ENCODE measurements around the gene SUPT3H. TPM values are rescaled to one million over a fixed set of nuclear protein-coding genes. Genes with fewer than 3 reads are reported as not detected.
"Not testable (repeated sequence)": the region's sequence is repeated elsewhere in the genome, so short reads cannot be mapped to it uniquely, and the experiment has no call there.

Gene SUPT3H
- total and polyA plus RNA-seq, 5 donors = 3.1 to 4.5 (median 4.1) TPM

DNA sequence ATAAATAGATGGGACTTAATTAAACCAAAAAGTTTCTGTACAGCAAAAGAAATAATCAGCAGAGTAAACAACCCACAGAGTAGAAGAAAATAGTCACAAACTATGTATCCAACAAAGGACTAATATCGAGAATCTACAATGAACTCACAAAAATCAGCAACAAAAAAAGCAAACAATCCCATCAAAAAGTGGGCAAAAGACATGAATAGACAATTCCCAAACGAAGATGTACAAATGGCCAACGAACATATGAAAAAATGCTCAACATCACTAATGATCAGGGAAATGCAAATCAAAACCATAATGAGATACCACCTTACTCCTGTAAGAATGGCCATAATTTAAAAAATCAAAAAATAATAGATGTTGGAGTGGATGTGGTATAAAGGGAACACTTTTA is 232.1 kb downstream of the SUPT3H start:
- intact Hi-C loops (cut with DNase I) = not testable (repeated sequence)

DNA sequence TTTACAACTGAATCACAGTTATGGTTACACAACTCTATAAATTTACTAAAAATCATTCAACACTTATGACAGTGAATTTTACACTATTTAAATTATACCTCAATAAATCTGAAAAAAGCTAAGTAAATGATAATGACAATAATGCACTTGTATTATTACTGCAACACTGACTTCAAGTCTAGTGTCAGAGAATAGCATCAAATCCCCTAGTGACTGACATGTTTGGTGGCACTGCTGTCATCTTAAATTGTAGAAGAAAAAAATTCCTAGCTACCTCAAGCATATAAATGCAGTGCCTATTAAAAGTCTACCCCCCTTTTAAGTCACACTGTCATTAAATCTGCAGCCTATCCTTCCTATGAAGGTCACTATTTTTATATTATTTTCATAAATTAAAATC is 239.0 kb downstream of the SUPT3H start:
- DNase-seq = no peak
- ATAC-seq = no peak
- intact Hi-C loops (cut with DNase I) = no loop called here
- Histone ChIP-seq H3K4me3 (ENCODE audit: low read length) (no peak overlapping the region), H3K27ac (ENCODE audit: low read length) (no peak overlapping the region), H3K27me3 (ENCODE audit: control insufficient read depth, insufficient read depth) (no peaks in the 10 kb centered on the region), H3K9me3 (ENCODE audit: control insufficient read depth, low read length) (no peaks in the 10 kb centered on the region), H3K4me1 (ENCODE audit: control insufficient read depth, insufficient read depth, low read length) (no peaks in the 10 kb centered on the region)

More for the DNA sequence above, 232.1 kb downstream of the SUPT3H start:
- DNase-seq; H3K4me3 ChIP-seq (ENCODE audit: low read length); H3K9me3 ChIP-seq (ENCODE audit: control insufficient read depth, low read length); H3K27me3 ChIP-seq (ENCODE audit: control insufficient read depth, insufficient read depth); ATAC-seq; H3K4me1 ChIP-seq (ENCODE audit: control insufficient read depth, insufficient read depth, low read length); H3K27ac ChIP-seq (ENCODE audit: low read length): not testable (repeated sequence)
- WGBS = 93% methylated on average over 3 of the region's 3 CpGs

DNA sequence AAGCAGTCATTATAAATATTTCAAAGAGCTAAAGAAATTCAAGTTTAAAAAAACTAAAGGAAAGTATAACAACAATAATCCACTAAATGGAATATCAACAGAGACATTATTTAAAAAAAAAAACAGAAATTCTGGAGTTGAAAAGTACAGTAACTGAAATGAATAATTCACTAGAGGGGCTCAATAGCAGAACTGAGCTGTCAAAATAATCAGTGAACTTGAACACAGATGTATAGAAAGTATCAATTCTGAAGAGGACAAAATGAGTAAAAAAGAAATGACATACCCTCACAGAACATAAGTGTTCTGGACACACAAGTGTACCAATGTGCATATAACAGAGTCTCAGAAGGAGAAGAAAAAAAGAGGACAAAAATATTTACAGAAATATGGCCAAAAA is 241.2 kb downstream of the SUPT3H start:
- intact Hi-C loops (cut with DNase I) = no loop called here
- Histone ChIP-seq H3K27me3 (ENCODE audit: control insufficient read depth, insufficient read depth) (no peaks in the 10 kb centered on the region), H3K27ac (ENCODE audit: low read length) (no peak overlapping the region), H3K4me3 (ENCODE audit: low read length) (no peak overlapping the region), H3K4me1 (ENCODE audit: control insufficient read depth, insufficient read depth, low read length) (no peaks in the 10 kb centered on the region), H3K9me3 (ENCODE audit: control insufficient read depth, low read length) (no peaks in the 10 kb centered on the region)
- DNase-seq = no peak
- no peak for ATAC-seq

DNA sequence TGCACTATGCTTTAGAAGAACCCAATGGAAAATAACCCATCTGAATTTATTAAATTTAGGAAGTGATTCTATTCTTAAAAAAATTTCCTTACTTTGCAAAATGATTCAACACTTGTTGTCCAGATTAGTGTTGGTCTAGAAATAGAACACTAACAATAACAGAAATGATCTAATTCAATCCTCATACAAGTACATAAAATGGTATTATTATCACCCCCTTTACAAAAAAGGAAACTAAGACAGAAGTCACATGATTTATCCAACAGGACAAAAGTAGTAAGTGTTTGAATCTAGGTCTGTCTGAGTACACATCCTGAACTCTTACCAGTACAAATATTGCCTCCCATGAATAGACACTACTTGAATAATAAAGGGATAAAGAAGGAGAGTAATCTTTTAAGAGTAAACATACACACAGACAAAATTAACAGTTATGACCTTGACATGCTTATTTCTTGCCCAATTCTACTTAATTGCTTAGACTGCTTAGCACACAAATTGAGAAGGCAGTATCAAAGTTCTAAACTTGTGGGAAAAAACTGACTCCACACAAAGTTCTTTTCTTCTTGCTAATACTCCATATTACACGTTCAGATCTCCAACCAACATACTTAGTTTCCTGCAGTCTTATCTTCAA is 245.0 kb downstream of the SUPT3H start:
- no peak overlapping the region for H3K4me3 ChIP-seq (ENCODE audit: low read length)
- no peak overlapping the region for H3K27ac ChIP-seq (ENCODE audit: low read length)
- intact Hi-C loops (cut with DNase I) = no loop called here
- ATAC-seq (no peak), DNase-seq (no peak)
- no peaks in the 10 kb centered on the region for H3K9me3 ChIP-seq (ENCODE audit: control insufficient read depth, low read length)
- WGBS = 46% methylated on average over 1 of the region's 1 CpG
- no peaks in the 10 kb centered on the region for H3K4me1 ChIP-seq (ENCODE audit: control insufficient read depth, insufficient read depth, low read length)
- no peaks in the 10 kb centered on the region for H3K27me3 ChIP-seq (ENCODE audit: control insufficient read depth, insufficient read depth)

DNA sequence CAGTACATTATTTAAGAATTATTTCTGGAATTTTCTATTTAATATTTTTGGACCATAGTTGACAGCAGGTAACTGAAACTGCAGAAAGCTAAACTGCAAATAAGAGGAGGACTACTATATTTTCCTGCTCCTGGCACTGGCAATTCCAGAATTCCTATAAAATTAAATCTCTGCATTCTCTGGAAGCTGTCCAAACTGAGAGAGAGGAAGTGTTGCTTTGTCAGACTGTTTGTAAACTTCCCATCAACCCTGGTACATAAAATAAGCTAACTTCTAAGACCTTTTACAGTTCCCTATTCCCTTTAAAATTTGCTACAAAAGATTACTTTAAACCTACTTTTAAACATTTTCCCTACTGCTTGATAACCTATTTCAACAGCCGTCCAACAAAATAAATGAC is 245.7 kb downstream of the SUPT3H start:
- intact Hi-C loops (cut with DNase I) = no loop called here
- ATAC-seq (no peak), DNase-seq (no peak)
- H3K9me3 ChIP-seq (ENCODE audit: control insufficient read depth, low read length) = no peaks in the 10 kb centered on the region
- H3K27ac ChIP-seq (ENCODE audit: low read length) = no peak overlapping the region
- H3K4me3 ChIP-seq (ENCODE audit: low read length) = no peak overlapping the region
- WGBS = 39% methylated on average over 1 of the region's 1 CpG
- H3K4me1 ChIP-seq (ENCODE audit: control insufficient read depth, insufficient read depth, low read length) = no peaks in the 10 kb centered on the region
- no peaks in the 10 kb centered on the region for H3K27me3 ChIP-seq (ENCODE audit: control insufficient read depth, insufficient read depth)

GRCh38 chr6:45129051-45129450 is 248.7 kb downstream of the SUPT3H start:
- WGBS = 97% methylated on average over 1 of the region's 1 CpG
- Histone ChIP-seq H3K27ac (ENCODE audit: low read length) (no peak overlapping the region), H3K27me3 (ENCODE audit: control insufficient read depth, insufficient read depth) (no peaks in the 10 kb centered on the region), H3K4me3 (ENCODE audit: low read length) (no peak overlapping the region), H3K9me3 (ENCODE audit: control insufficient read depth, low read length) (no peaks in the 10 kb centered on the region), H3K4me1 (ENCODE audit: control insufficient read depth, insufficient read depth, low read length) (no peaks in the 10 kb centered on the region)
- ATAC-seq (no peak), DNase-seq (no peak)
- intact Hi-C loops (cut with DNase I) = no loop called here

GRCh38 chr6:45127185-45127584 is 250.5 kb downstream of the SUPT3H start:
- DNase-seq (no peak), ATAC-seq (no peak)
- Histone ChIP-seq H3K4me1 (ENCODE audit: control insufficient read depth, insufficient read depth, low read length) (no peaks in the 10 kb centered on the region), H3K9me3 (ENCODE audit: control insufficient read depth, low read length) (no peaks in the 10 kb centered on the region), H3K27me3 (ENCODE audit: control insufficient read depth, insufficient read depth) (no peaks in the 10 kb centered on the region), H3K4me3 (ENCODE audit: low read length) (no peak overlapping the region), H3K27ac (ENCODE audit: low read length) (no peak overlapping the region)
- intact Hi-C loops (cut with DNase I) = no loop called here
- 99% methylated on average over 2 of the region's 2 CpGs for WGBS

DNA sequence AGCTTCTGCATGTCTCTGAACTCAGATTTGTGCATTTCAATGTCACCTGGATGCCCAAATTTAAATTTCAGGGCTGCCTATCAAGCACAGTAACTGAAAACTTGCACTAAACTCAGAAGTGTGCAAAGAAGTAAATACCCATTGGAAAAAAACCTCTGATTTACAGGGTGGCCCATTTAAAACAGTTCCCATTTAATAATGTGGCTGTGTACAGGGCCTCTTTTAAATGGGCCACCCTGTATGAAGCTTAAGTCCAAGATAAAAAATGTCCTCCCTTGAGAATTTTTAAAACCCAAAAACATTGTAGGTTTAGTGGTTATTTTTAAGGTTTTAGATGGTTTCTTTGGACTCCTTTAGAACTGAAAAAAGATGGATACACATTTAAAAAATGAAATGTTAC is 251.7 kb downstream of the SUPT3H start:
- intact Hi-C loops (cut with DNase I) = no loop called here
- ATAC-seq (no peak), DNase-seq (no peak)
- Histone ChIP-seq H3K4me1 (ENCODE audit: control insufficient read depth, insufficient read depth, low read length) (no peaks in the 10 kb centered on the region), H3K27me3 (ENCODE audit: control insufficient read depth, insufficient read depth) (no peaks in the 10 kb centered on the region), H3K27ac (ENCODE audit: low read length) (no peak overlapping the region), H3K9me3 (ENCODE audit: control insufficient read depth, low read length) (no peaks in the 10 kb centered on the region), H3K4me3 (ENCODE audit: low read length) (no peak overlapping the region)

DNA sequence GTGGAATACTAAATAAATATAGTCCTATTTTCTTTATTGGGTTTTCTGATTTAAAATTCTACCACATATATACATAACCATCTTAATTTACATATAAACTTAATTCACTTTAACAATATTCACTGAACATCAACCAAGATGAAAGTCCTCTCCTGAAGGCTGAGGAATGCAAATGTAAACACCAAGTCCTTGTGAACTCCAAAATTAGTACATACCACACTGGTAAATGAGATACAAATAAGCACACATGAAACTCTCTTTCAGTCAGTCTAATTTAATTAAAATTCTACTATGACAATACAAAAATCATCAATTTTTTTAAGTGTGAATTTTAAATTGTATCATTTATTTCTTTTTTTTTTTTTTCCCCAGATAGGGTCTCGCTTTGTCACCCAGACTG is 254.7 kb downstream of the SUPT3H start:
- Histone ChIP-seq H3K9me3 (ENCODE audit: control insufficient read depth, low read length) (no peaks in the 10 kb centered on the region), H3K4me3 (ENCODE audit: low read length) (no peak overlapping the region), H3K27me3 (ENCODE audit: control insufficient read depth, insufficient read depth) (no peaks in the 10 kb centered on the region), H3K27ac (ENCODE audit: low read length) (no peak overlapping the region), H3K4me1 (ENCODE audit: control insufficient read depth, insufficient read depth, low read length) (no peaks in the 10 kb centered on the region)
- DNase-seq (no peak), ATAC-seq (no peak)
- intact Hi-C loops (cut with DNase I) = no loop called here
- 100% methylated on average over 1 of the region's 1 CpG for WGBS

GRCh38 chr6:45118754-45119153 is 259.0 kb downstream of the SUPT3H start:
- intact Hi-C loops (cut with DNase I) = no loop called here
- 46% methylated on average over 1 of the region's 1 CpG for WGBS
- ATAC-seq (peak in 1 of 2 donors; percentile 48), DNase-seq (no peak)
- H3K9me3 ChIP-seq (ENCODE audit: control insufficient read depth, low read length) = no peaks in the 10 kb centered on the region
- H3K27me3 ChIP-seq (ENCODE audit: control insufficient read depth, insufficient read depth) = no peaks in the 10 kb centered on the region
- H3K27ac ChIP-seq (ENCODE audit: low read length) = no peak overlapping the region
- H3K4me3 ChIP-seq (ENCODE audit: low read length) = no peak overlapping the region
- H3K4me1 ChIP-seq (ENCODE audit: control insufficient read depth, insufficient read depth, low read length) = no peaks in the 10 kb centered on the region

DNA sequence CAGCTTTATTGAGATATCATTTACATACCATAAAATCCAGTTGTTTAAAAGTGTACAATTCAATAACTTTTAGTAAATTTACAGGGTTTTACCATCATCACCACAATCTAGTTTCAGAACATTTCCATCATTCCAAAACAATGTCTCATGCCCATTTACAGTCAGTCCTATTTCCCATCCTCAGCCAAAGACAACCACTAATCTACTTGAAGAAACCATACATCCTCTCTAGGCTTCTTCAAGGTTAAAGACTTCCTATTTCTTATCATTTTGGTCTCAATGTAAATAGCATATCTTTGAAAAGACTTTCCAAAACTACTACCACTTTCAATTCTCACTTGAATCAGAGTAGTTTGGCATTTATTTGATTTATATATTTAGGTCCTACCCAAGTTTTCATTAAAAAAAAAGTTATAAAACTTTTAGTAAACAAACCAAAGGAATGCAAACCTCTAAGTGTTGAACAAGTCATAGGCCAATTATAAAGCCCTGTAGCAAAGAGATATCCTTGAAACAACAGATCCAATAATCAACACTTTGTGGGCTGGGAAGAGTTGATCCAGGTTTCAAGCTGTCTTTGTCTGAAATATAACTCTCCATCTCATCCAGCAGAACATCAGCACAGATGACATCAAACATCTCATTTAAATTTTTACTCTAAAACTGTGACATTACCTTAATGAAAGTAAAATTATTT is 260.9 kb downstream of the SUPT3H start:
- ATAC-seq = no peak
- DNase-seq = no peak
- Histone ChIP-seq H3K9me3 (ENCODE audit: control insufficient read depth, low read length) (no peaks in the 10 kb centered on the region), H3K27me3 (ENCODE audit: control insufficient read depth, insufficient read depth) (no peaks in the 10 kb centered on the region), H3K4me3 (ENCODE audit: low read length) (no peak overlapping the region), H3K27ac (ENCODE audit: low read length) (no peak overlapping the region), H3K4me1 (ENCODE audit: control insufficient read depth, insufficient read depth, low read length) (no peaks in the 10 kb centered on the region)
- intact Hi-C loops (cut with DNase I) = no loop called here

DNA sequence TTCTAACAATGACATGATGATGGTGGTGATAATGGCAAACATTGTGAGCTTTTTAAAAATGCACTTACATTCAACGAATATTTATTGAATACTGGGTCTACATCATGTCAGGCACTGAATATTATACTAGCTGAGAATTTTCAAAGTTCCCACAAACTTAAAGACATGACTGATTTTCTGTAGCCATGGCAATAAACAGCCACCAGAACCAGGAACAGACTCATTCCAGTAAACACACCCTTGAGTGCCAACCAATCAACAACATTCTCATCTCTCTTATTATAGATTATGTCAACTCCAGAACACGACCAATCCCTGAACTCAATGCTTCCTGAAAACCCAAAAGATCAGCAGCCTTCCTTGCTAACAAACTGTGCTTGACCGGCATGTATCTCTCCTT is 262.0 kb downstream of the SUPT3H start:
- ATAC-seq = no peak
- intact Hi-C loops (cut with DNase I) = no loop called here
- no peaks in the 10 kb centered on the region for H3K27me3 ChIP-seq (ENCODE audit: control insufficient read depth, insufficient read depth)
- no peaks in the 10 kb centered on the region for H3K4me1 ChIP-seq (ENCODE audit: control insufficient read depth, insufficient read depth, low read length)
- DNase-seq = no peak
- H3K9me3 ChIP-seq (ENCODE audit: control insufficient read depth, low read length) = no peaks in the 10 kb centered on the region
- WGBS = 56% methylated on average over 3 of the region's 3 CpGs
- no peak overlapping the region for H3K4me3 ChIP-seq (ENCODE audit: low read length)
- no peak overlapping the region for H3K27ac ChIP-seq (ENCODE audit: low read length)
